GM12874 (cell line): Measurements from ENCODE around the gene TMC2.

Experiments
- CTCF ChIP-seq: IDR thresholded peaks from 2 replicates; pipeline ENCODE4 v1.5.1; 2011; ENCODE audit warnings: low read depth, mild to moderate bottlenecking, control low read depth, low read length, moderate library complexity; ENCODE audit not compliant: insufficient read depth

TMC2 gene

GRCh38 chr20:2536560-2536986 is at the start of gene TMC2:
TMC2 (plus strand) TSS chr20:2536573; CDS start chr20:2536622, 49 bp downstream.
- no peak for TF ChIP-seq CTCF

GRCh38 chr20:2507464-2507863 is 28.9 kb upstream of the TMC2 start:
- TF ChIP-seq CTCF = no peak

GRCh38 chr20:2507875-2508630 is 28.3 kb upstream of the TMC2 start:
- no peak for TF ChIP-seq CTCF

GRCh38 chr20:2508631-2509467 is 27.5 kb upstream of the TMC2 start, which contains the start of gene ZNF343:
ZNF343 (minus strand) TSS chr20:2508915; CDS start chr20:2493895, 15,020 bp downstream.
- no peak for TF ChIP-seq CTCF

- TF ChIP-seq CTCF = no peak
Measured at GRCh38 chr20:2509468-2509781, 26.9 kb upstream of the TMC2 start.

GRCh38 chr20:2509794-2510193 is 26.6 kb upstream of the TMC2 start:
- TF ChIP-seq CTCF = no peak

- no peak for TF ChIP-seq CTCF
Measured at GRCh38 chr20:2515203-2515602, 21.2 kb upstream of the TMC2 start.
